Ammon's horn (tissue), 1 donor: ENCODE measurements around the gene VTN.
"Not testable (repeated sequence)": the region's sequence is repeated elsewhere in the genome, so short reads cannot be mapped to it uniquely, and the experiment has no call there.

ENCODE experiments used
- DNase-seq: peaks from one replicate; pipeline ENCODE4 v3.0.0-alpha.2; 2016; ENCODE audit warnings: low spot score

VTN gene

DNA sequence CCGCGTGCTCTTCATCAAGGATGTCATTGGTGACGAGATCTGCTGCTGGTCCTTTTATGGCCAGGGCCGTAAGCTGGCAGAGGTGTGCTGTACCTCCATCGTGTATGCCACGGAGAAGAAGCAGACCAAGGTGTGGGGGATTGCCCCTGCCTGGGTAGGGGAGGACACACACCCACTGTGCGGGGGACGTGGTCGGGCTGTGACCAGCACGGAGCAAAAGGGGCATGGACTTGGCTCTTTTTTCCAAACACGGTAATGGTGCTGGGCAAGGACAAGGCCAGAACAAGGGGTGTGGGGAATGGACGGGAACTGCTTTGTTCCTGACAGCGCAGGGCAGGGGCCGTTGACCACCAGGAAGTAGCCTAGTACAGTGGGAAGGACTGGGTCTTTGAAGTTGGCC is 27.8 kb downstream of the VTN start:
- no peak for DNase-seq

DNA sequence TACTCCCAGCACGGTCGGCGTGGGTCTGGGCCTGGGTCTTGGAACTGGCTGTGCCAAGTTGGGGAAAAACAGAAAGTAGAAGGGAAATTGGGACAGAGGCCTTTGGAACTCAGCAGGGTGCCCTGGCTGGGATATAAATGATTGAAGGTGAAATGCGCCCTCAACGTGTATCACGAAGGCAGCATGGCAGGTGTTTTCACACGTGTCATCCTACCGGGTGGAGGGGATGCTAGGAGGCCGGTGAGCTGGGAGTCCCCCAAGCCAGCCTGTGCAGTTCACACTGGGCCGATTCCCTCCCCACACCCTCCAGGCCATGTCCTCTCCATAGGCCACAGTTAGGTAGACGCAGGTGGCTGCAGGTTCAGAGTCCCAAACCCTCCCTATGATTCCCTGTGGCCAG is 28.6 kb downstream of the VTN start:
- no peak for DNase-seq

DNA sequence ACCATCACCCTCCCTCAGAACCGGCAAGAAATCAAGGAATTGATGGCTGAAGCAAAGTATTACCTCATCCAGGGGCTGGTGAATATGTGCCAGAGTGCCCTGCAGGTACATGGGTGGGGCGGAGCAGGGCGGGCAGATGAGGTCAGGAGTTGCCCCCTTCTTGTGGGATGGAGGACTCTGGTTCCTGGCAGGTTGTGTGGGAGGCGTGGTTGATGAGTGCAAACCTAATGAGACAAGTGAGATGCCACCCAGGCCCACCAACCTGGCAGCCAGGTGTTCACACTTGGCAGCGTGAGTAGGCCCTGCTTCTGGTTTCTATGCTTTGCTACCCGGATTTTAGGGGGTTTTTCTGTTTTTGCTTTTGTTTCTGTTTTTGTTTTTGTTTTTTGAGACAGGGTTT is 29.7 kb downstream of the VTN start:
- no peak for DNase-seq

DNA sequence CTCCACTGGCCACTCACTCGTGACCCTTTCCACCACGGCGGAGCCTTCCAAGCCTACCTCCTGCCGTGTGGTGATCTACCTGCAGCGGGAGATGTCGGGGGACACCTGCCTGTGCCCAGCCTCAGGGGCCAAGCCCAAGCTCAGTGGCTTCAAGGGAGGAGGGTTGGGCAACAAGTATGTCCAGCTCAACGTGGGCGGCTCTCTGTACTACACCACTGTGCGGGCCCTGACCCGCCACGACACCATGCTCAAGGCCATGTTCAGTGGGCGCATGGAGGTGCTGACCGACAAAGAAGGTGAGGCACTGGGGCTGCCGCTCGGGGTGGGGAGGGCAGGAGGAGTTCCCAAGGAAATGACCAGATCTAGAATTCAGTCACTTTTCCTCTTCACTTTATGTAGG is 30.7 kb downstream of the VTN start:
- no peak for DNase-seq

GRCh38 chr17:28338769-28339212 is 31.3 kb downstream of the VTN start:
- not testable (repeated sequence) for DNase-seq

- DNase-seq, result no peak
Measured at GRCh38 chr17:28338056-28338768, 31.9 kb downstream of the VTN start.

DNA sequence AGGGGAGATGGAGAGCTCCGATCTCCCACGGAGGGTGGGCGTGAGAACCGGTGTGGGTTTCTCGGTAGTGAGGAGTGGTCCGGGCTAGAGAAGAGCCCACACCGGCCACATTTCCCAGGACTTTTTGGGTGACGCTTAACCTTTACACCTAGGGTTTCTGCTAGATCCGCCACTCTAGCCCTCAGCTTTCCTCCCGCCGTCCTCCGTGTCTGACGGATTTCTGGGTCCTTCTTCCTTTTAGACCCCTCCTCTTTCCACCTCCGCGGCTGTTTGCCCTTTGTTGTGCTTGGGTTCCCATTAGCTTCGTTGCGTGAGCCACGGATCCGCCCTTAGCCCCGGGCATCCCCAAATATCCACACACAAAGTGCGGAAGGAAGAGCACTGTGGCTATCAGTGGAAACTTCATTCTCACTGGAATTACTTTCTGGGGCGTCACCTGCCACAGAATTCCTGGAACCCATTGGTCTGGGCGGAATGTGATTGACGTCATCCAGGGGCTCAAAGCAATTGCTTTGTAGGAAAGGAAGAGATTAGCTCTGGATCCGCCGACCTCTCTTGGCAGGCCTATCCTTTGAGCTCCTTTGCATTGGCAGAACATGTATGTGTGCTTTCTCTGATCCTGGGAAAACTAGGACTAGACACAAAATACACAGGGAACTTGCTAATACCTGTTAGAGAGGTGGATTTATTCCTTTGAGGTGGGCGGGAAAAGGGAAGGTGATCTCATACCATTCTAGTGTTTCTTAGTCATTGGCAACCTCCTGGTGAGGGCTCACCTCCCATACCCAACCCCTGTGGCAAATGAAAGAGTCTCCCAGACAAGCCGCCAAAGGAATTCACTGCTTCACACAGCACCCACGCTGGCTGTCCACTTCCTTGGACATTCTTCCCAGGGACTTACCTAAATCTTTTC is 33.9 kb downstream of the VTN start:
- peak; percentile 45 for DNase-seq

DNA sequence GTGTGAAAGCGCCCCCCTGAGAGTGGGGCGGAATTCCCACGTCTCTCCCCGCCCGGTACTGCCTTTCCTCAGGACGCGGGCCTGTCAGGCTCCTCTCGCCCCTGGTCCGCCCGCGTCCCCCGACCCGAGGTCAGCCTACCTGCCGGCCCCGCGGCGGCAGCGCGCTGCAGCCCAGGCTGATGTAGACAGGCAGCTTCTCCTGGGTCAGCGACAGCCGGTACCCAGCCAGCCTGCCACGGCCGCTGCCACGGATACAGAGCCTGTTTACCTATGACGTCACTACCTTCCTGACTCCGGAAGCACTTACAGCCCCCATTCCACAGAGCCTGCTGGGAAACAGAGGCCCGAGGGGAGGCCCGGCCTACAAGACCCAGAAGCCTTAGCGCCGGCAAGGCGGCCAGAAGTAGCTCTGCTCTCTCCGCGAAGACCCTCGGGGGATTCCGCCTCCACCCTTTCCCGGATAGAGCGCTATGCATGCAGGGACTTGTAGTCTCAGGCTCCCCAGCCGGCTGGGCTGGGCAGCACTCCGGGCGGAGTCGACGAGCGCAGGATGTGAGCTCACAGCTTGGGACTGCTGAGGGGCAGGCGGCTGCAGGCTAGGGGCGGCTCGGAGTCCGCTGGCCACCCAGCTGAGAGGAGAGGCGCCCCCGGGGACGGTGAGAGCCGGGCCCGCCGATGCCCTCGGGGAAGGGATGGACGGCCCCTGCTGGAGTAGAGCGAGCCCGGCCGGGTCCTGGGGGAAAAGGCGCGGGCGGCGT is 34.7 kb downstream of the VTN start, which contains the start of the genes IFT20 and TNFAIP1:
Gene IFT20 (minus strand): TSS at position 272 of the 758 bp plus-strand sequence. CDS start 3,487 bp downstream, outside the sequence.
Gene TNFAIP1 (plus strand): TSS at position 561 of the 758 bp plus-strand sequence. CDS start 3,761 bp downstream, outside the sequence.
- peak; percentile 99 for DNase-seq

DNA sequence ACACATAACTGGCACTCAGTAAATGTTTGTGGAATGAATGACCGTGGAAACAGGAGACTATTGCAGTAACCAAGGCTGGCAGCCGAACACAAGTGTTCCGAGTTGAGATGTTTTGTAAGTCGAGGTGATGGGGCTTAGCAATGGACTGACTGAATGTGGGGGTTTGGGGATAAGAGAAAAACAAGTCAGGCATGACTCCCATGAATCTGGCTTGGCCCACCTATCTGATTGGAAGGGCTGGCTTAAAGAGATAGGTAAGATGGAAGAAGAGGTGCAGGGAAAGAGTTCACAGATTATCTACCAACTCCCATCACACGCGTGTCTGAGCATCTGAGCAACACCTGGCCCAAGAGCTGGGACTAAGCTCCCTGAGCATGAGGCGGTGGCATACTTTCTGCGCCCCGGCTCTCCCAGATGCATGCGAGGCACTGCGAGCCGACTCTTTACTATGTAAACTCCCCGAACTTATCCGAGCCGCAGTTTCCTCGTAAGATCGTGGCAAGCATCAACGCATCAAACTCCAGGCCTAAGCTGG is 35.4 kb downstream of the VTN start:
- DNase-seq, result no peak

DNA sequence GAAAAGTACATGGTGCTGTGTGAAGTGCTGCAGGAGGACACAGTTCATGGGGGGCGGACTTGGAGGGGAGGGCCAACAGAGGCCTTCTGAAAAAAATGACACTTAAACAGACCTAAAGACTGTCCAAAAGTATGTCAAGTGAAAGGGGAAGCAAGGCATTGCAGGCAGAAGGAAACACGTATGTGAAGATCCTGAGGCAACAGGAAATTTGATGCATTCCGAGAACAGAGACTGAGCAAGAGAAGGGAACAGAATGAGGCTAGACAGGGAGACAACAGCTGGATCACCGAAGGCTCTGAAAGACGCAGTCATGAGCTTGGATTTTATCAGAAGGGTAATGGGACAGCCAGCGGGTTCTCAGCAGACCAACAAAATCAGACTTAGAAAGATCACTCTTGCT is 35.9 kb downstream of the VTN start:
- no peak for DNase-seq

DNA sequence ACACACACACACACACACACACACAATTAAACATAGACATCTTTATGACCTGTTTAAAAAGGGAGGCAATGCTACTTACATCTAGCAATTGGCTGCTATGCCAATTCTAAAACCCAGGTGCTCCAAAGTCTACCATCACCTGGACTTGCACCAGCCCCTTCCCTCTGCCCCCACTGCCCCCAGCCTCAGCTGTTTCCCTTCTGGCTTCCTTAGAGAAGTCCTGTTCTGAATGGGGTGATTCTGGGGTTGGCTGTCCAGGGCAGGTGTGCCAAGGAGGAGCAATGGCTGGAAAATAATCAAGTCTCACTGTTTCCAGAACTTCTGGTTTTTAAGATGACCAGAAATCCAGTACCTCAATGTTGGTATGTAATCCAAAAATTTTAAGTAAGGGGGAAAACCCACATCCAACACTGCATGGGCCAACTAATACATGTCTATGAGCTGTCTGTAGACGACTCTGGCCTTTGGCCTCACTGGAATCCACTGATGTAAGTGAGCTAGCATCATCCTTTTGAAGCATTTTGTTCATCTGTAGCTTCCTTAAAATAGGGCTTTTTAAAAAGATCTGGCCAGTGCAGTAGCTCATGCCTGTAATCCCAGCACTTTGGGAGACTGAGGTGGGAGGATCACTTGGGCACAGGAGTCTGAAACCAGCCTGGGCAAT is 36.9 kb downstream of the VTN start:
- no peak for DNase-seq

GRCh38 chr17:28331891-28332420 is 38.2 kb downstream of the VTN start:
- no peak for DNase-seq

- no peak for DNase-seq
Measured at GRCh38 chr17:28330671-28331070, 39.4 kb downstream of the VTN start.

DNA sequence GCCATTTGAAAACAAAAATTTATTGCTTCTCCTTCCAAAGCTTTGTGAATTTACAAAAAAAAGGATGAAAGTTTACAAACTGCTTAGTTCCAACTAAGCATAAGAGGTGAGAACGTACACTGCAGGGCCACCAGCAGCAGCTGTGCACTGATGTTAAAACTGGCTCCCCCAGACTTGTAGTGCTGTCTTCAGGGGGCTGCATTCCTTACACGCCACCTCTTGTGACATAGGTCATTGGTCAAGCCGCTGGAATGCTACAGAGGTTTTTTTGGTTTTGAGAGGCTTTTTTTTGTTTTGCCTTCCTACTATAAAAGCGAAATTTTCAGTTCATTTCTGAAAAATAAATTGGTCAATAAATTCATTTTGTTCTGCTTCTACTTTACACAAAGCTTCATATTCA is 41.8 kb downstream of the VTN start:
- DNase-seq, result no peak

DNA sequence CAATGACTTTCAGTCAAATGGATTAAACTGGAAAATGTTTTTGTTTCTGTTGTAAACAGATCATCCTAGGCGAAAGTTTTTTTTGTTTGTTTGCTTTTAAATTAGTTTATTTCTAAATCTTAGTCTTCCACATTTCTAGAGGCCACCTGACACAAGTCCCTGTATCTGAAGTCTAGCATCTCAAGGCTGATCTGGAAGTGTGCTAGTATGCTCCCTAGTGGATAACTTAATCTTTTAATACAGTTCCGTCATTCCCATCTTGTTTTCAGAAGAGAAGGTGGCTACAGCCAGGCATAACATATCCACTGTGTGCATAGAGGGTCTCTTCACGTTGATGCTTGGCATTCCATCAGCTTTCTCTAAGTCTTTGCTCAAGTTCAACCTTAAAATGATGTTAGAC is 42.4 kb downstream of the VTN start:
- no peak for DNase-seq

DNA sequence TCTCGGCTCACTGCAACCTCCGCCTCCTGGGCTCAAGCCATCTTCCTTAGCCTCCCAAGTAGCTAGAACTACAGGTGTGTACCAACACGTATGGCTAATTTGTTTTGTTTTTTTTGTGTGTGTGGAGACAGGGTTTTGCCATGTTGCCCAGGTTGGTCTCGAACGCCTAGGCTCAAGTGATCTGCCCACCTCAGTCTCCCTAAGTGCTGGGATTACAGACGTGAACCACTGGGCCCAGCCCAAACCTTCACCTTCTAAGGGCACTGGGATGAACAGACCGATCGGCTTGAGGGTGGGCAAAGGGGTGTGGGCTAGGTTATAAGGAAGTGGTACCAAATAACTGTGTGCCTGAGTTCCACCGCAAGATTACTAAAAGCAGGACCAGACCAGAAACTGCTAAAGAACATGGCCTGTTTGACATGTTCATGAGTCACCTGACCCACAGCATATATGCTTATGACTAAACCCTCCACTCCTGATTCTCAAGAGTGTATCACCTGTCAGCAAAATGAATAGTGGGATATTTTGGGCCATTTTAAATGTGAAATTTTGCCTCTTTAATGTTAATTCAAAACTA is 43.0 kb downstream of the VTN start:
- DNase-seq, result no peak

- no peak for DNase-seq
Measured at GRCh38 chr17:28326114-28326513, 44.0 kb downstream of the VTN start.

DNA sequence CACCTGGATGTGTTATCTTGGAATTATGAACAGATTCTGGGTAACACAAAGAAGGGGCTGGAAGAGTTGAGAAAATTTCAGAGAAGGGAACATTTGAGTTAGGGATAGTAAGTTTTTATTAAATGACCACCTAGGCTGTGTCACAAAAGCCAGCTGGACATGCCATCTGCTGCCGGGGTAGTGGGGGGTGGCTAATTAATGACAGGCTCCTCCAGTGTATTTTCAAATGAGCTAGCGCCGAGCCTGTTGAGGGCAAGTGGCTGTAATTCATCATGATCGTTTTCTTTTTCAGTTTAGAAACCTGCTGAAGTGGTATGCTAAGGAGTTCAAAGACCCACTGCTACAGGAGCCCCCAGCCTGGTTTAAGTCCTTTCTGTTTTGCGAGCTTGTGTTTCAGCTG is 44.9 kb downstream of the VTN start:
- DNase-seq, result no peak

- no peak for DNase-seq
Measured at GRCh38 chr17:28324781-28325180, 45.3 kb downstream of the VTN start.

GRCh38 chr17:28324267-28324745 is 45.8 kb downstream of the VTN start:
- DNase-seq, result no peak
